K562 (cell line): ENCODE data around the gene MYADM. TPM values are rescaled to one million over a fixed set of nuclear protein-coding genes. Genes with fewer than 3 reads are reported as not detected.

Source experiments
- CHAMP1 ChIP-seq: fragments of 450-650 bp; IDR thresholded peaks from 2 replicates; pipeline ENCODE4 v1.6.1; 2016; ENCODE audit warnings: mild to moderate bottlenecking
- DNMT1 ChIP-seq: fragments of 450-650 bp; IDR thresholded peaks from 2 replicates; pipeline ENCODE4 v1.6.1; 2016; ENCODE audit warnings: antibody characterized with exemption, mild to moderate bottlenecking
- ETS1 ChIP-seq: conservative IDR thresholded peaks from 2 replicates; pipeline ENCODE4 v1.6.1; 2011; ENCODE audit warnings: low read depth, mild to moderate bottlenecking, low read length; ENCODE audit not compliant: control insufficient read depth
- LEF1 ChIP-seq: fragments of 450-650 bp; IDR thresholded peaks from 2 replicates; pipeline ENCODE4 v1.6.1; 2016; ENCODE audit warnings: mild to moderate bottlenecking
- MEIS2 ChIP-seq: fragments of 450-650 bp; IDR thresholded peaks from 2 replicates; pipeline ENCODE4 v1.6.1; 2014; ENCODE audit warnings: mild to moderate bottlenecking; ENCODE audit not compliant: partially characterized antibody
- NR3C1 ChIP-seq: sonication (generic); formaldehyde crosslinking; IDR thresholded peaks from 2 replicates; pipeline ENCODE4 v1.8.1; 2022; ENCODE audit warnings: missing genetic modification reagents
- SRSF3 ChIP-seq: fragments of 200-400 bp; formaldehyde crosslinking; IDR thresholded peaks from 2 replicates; pipeline ENCODE4 v1.6.1; 2016; ENCODE audit warnings: mild to moderate bottlenecking, low read length, moderate library complexity; ENCODE audit not compliant: insufficient read depth
- STAT5B ChIP-seq: fragments of 250-450 bp; sonication (Bioruptor Pico); IDR thresholded peaks from 2 replicates; pipeline ENCODE4 v1.8.0; 2021; ENCODE audit warnings: mild to moderate bottlenecking, inconsistent platforms
- polyA plus RNA-seq, 8 experiments: library from polyadenylated mRNA; depleted of rRNA in 4 of 8; stranded (reverse) in 5 of 8; unstranded in 3 of 8; fragments of >200 nt; fragmentation: Nextera tagmentation in 2 of 8; fragmentation: Illumina TruSeq in 1 of 8; extraction: Ambion mirVana in 2 of 8; extraction: Trizol in 1 of 8; gene quantifications; 2 replicates each; pipeline versions ENCODE4 v1.2.1 to v1.2.3, GENCODE V29; 2011 to 2014; ENCODE audit warnings: inconsistent platforms in 1 of 8, missing spikeins in 1 of 8
- total RNA-seq, 7 experiments: library from RNA; depleted of rRNA in 6 of 7; stranded (reverse); fragments of >200 nt in 6 of 7; fragmentation: Illumina TruSeq in 2 of 7; extraction: Trizol in 2 of 7; gene quantifications; 2 replicates each; pipeline versions ENCODE4 v1.2.1 to v1.2.3, GENCODE V29; 2011 to 2021; ENCODE audit warnings: low replicate concordance in 1 of 7

The MYADM gene
- total and polyA plus RNA-seq, 9 of the 15 experiments (the other 6 are each of a cell fraction or from before 2014, with no cell fraction given): 4.5 to 70.3 (median 14.4) TPM

- TF ChIP-seq ETS1 (no peak), NR3C1 (CRISPR knock-in tag) (no peak), MEIS2 (no peak), SRSF3 (0 out of 2 replicates have a peak, but pooled peaks have one; percentile 17), CHAMP1 (no peak), STAT5B (CRISPR knock-in tag) (no peak), DNMT1 (no peak), LEF1 (no peak)
These were observed 24.8 kb downstream of the MYADM start (continued) for GRCh38 chr19:53892301-53892980.
